GM12878 (cell line): ENCODE data around the gene AGAP1.
"Not testable (repeated sequence)": the region's sequence is repeated elsewhere in the genome, so short reads cannot be mapped to it uniquely, and the experiment has no call there.

Experiments used
- BCL11A ChIP-seq: IDR thresholded peaks from 2 replicates; pipeline ENCODE4 v1.6.1; 2011; ENCODE audit warnings: low read depth, low read length
- CEBPB ChIP-seq, 2 experiments: fragments of 150-350 bp in 1 of 2; IDR thresholded peaks; 2 replicates each; pipeline ENCODE4 v1.6.1; 2012 to 2014; ENCODE audit warnings: low read depth in 2 of 2, low read length in 2 of 2, borderline replicate concordance in 1 of 2, inconsistent platforms in 1 of 2
- CREB1 ChIP-seq: IDR thresholded peaks from 2 replicates; pipeline ENCODE4 v1.6.1; 2012; ENCODE audit warnings: low read depth, mild to moderate bottlenecking, inconsistent platforms
- ESRRA ChIP-seq: IDR thresholded peaks from 2 replicates; pipeline ENCODE4 v1.6.1; 2012; ENCODE audit warnings: mild to moderate bottlenecking, low read length, improper control_type of control experiment
- EZH2 ChIP-seq: IDR thresholded peaks from 2 replicates; pipeline ENCODE4 v1.6.1; 2012; ENCODE audit warnings: low read depth, mild to moderate bottlenecking, control low read depth, inconsistent platforms, low read length, borderline replicate concordance; ENCODE audit not compliant: control insufficient read depth
- FOXM1 ChIP-seq: IDR thresholded peaks from 2 replicates; pipeline ENCODE4 v1.6.1; 2012; ENCODE audit warnings: low read depth, mild to moderate bottlenecking, inconsistent platforms, low read length, moderate library complexity
- GABPA ChIP-seq: IDR thresholded peaks from 2 replicates; pipeline ENCODE4 v1.6.1; 2014; ENCODE audit warnings: antibody characterized with exemption, low read depth, mild to moderate bottlenecking, inconsistent platforms
- HDAC2 ChIP-seq: fragments of 200-600 bp; sonication (generic); IDR thresholded peaks from 2 replicates; pipeline ENCODE4 v1.6.1; 2017
- JUNB ChIP-seq: IDR thresholded peaks from 2 replicates; pipeline ENCODE4 v1.6.1; 2016; ENCODE audit warnings: antibody characterized with exemption, mild to moderate bottlenecking
- KLF5 ChIP-seq: fragments of 450-650 bp; IDR thresholded peaks from 2 replicates; pipeline ENCODE4 v1.6.1; 2014; ENCODE audit warnings: mild to moderate bottlenecking; ENCODE audit not compliant: partially characterized antibody
- TBL1XR1 ChIP-seq: IDR thresholded peaks from 2 replicates; pipeline ENCODE4 v1.6.1; 2012; ENCODE audit warnings: low read depth, low read length, improper control_type of control experiment
- YY1 ChIP-seq: IDR thresholded peaks from 2 replicates; pipeline ENCODE4 v1.6.1; 2011; ENCODE audit warnings: low read depth, mild to moderate bottlenecking, low read length
- TF ChIP-seq, protein P1 (sequence below), 3 experiments: IDR thresholded peaks in 2 of 3; conservative IDR thresholded peaks in 1 of 3; 2 replicates each; pipeline ENCODE4 v1.5.1; 2011; ENCODE audit warnings: low read depth in 3 of 3, low read length in 3 of 3, mild to moderate bottlenecking in 3 of 3, control low read depth in 2 of 3, moderate library complexity in 2 of 3, inconsistent platforms in 1 of 3, mixed read lengths in 1 of 3; ENCODE audit not compliant: control insufficient read depth in 2 of 3, insufficient read depth in 1 of 3; ENCODE audit errors: extremely low read depth in 1 of 3

DNA sequence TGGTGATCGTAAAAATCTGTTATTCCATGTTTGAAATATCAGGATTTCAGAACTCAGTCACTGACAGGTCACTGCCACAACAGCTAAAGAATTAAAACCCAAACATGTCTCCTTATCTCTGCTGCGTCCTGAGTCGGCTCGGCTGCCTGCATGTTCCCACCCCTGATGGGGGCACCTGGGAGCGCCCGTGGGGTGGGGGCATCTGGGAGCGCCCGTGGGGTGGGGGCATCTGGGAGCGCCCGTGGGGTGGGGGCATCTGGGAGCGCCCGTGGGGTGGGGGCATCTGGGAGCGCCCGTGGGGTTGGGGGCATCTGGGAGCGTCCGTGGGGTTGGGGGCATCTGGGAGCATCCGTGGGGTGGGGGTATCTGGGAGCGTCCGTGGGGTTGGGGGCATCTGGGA is 270.6 kb downstream of the AGAP1 start:
- TF ChIP-seq, protein P1, sequence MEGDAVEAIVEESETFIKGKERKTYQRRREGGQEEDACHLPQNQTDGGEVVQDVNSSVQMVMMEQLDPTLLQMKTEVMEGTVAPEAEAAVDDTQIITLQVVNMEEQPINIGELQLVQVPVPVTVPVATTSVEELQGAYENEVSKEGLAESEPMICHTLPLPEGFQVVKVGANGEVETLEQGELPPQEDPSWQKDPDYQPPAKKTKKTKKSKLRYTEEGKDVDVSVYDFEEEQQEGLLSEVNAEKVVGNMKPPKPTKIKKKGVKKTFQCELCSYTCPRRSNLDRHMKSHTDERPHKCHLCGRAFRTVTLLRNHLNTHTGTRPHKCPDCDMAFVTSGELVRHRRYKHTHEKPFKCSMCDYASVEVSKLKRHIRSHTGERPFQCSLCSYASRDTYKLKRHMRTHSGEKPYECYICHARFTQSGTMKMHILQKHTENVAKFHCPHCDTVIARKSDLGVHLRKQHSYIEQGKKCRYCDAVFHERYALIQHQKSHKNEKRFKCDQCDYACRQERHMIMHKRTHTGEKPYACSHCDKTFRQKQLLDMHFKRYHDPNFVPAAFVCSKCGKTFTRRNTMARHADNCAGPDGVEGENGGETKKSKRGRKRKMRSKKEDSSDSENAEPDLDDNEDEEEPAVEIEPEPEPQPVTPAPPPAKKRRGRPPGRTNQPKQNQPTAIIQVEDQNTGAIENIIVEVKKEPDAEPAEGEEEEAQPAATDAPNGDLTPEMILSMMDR (IDR thresholded peaks at IDR 0.05 in 2 of 3, conservative IDR thresholded peaks at IDR 0.05 in 1 of 3; ENCODE audit: control insufficient read depth in 2 of 3, extremely low read depth in 1 of 3, insufficient read depth in 1 of 3, low read depth in 3 of 3, low read length in 3 of 3): not testable (repeated sequence)
- TF ChIP-seq EZH2; TBL1XR1; GABPA; CEBPB (IDR thresholded peaks at IDR 0.05; ENCODE audit: borderline replicate concordance in 1 of 2, low read depth in 2 of 2, low read length in 2 of 2); KLF5; BCL11A; HDAC2; YY1; FOXM1; CREB1; JUNB; ESRRA: not testable (repeated sequence)
